Measurements from ENCODE around the gene CPSF7. TPM values are rescaled to one million over a fixed set of nuclear protein-coding genes. Genes with fewer than 3 reads are reported as not detected.

The CPSF7 gene
- total RNA-seq, 1 experiment from 2014 or later = 99.9 TPM

GRCh38 chr11:61413496-61413895, 16.3 kb downstream of the CPSF7 start:
- no peak overlapping the region for H3K27ac Mint-ChIP-seq (ENCODE audit: low read depth, unreplicated experiment)
- H3K4me1 Mint-ChIP-seq (ENCODE audit: insufficient read depth, unreplicated experiment) = peaks cover 9% of the 10 kb centered on the region
- no peak for TF ChIP-seq CTCF (IDR thresholded peaks at IDR 0.05; ENCODE audit: unreplicated experiment)
- no peak overlapping the region for H3K4me3 Mint-ChIP-seq (ENCODE audit: unreplicated experiment)
- CTCF ChIA-PET = interaction anchor here (0.6 to 1.0 kb wide), 5 partner anchors 32 to 234 kb away, joined by 3 read pairs; no protein-coding TSS in a partner anchor
- intact Hi-C loops (cut with micrococcal nuclease) = no loop called here
- no peak for DNase-seq (ENCODE audit: unreplicated experiment)
- POLR2A ChIA-PET = interaction anchor here (0.6 to 1.1 kb wide), 3 partner anchors 13 to 116 kb away, joined by 3 read pairs; no protein-coding TSS in a partner anchor
- peaks cover 99% of the 10 kb centered on the region for H3K36me3 Mint-ChIP-seq (ENCODE audit: insufficient read depth, unreplicated experiment)
- H3K27me3 Mint-ChIP-seq (ENCODE audit: insufficient read depth, unreplicated experiment) = no peaks in the 10 kb centered on the region
- no peaks in the 10 kb centered on the region for H3K9me3 Mint-ChIP-seq (ENCODE audit: unreplicated experiment)
- no TSS peak for BruUV-seq (replicated peaks)

GRCh38 chr11:61411589-61411988, 18.2 kb downstream of the CPSF7 start:
- H3K4me1 Mint-ChIP-seq (ENCODE audit: insufficient read depth, unreplicated experiment) = no peaks in the 10 kb centered on the region
- H3K36me3 Mint-ChIP-seq (ENCODE audit: insufficient read depth, unreplicated experiment) = peaks cover 99% of the 10 kb centered on the region
- intact Hi-C loops (cut with micrococcal nuclease) = no loop called here
- no peaks in the 10 kb centered on the region for H3K9me3 Mint-ChIP-seq (ENCODE audit: unreplicated experiment)
- H3K4me3 Mint-ChIP-seq (ENCODE audit: unreplicated experiment) = no peak overlapping the region
- BruUV-seq (replicated peaks) = no TSS peak
- ChIA-PET CTCF (no interaction called here), POLR2A (interaction anchor here (0.6 to 2.7 kb wide), 2 partner anchors 17 to 19 kb away, joined by 3 to 8 read pairs; partner anchors contain the start of gene TMEM216)
- DNase-seq (ENCODE audit: unreplicated experiment) = no peak
- no peak overlapping the region for H3K27ac Mint-ChIP-seq (ENCODE audit: low read depth, unreplicated experiment)
- no peak for TF ChIP-seq CTCF (IDR thresholded peaks at IDR 0.05; ENCODE audit: unreplicated experiment)
- H3K27me3 Mint-ChIP-seq (ENCODE audit: insufficient read depth, unreplicated experiment) = no peaks in the 10 kb centered on the region

GRCh38 chr11:61406991-61407728, 22.6 kb downstream of the CPSF7 start:
- no peaks in the 10 kb centered on the region for H3K27me3 Mint-ChIP-seq (ENCODE audit: insufficient read depth, unreplicated experiment)
- intact Hi-C loops (cut with micrococcal nuclease) = no loop called here
- H3K4me1 Mint-ChIP-seq (ENCODE audit: insufficient read depth, unreplicated experiment) = no peaks in the 10 kb centered on the region
- H3K9me3 Mint-ChIP-seq (ENCODE audit: unreplicated experiment) = no peaks in the 10 kb centered on the region
- no TSS peak for BruUV-seq (replicated peaks)
- CTCF ChIA-PET = interaction anchor here (0.6 to 0.7 kb wide), 2 partner anchors 14 to 854 kb away, joined by 3 to 4 read pairs; no protein-coding TSS in a partner anchor
- no peak for DNase-seq (ENCODE audit: unreplicated experiment)
- POLR2A ChIA-PET = no interaction called here
- no peak for TF ChIP-seq CTCF (IDR thresholded peaks at IDR 0.05; ENCODE audit: unreplicated experiment)
- H3K36me3 Mint-ChIP-seq (ENCODE audit: insufficient read depth, unreplicated experiment) = peaks cover 95% of the 10 kb centered on the region
- H3K27ac Mint-ChIP-seq (ENCODE audit: low read depth, unreplicated experiment) = no peak overlapping the region
- H3K4me3 Mint-ChIP-seq (ENCODE audit: unreplicated experiment) = no peak overlapping the region

GRCh38 chr11:61406067-61406466, 23.7 kb downstream of the CPSF7 start:
- no TSS peak for BruUV-seq (replicated peaks)
- ChIA-PET POLR2A (interaction anchor here (1.1 kb wide), 1 partner anchor 24 kb away, joined by 4 read pairs; the partner anchor contains the start of genes CPSF7 and SDHAF2), CTCF (interaction anchor here (0.8 kb wide), 1 partner anchor 70 kb away, joined by 5 read pairs; no protein-coding TSS in a partner anchor)
- intact Hi-C loops (cut with micrococcal nuclease) = no loop called here
- H3K9me3 Mint-ChIP-seq (ENCODE audit: unreplicated experiment) = no peaks in the 10 kb centered on the region
- no peaks in the 10 kb centered on the region for H3K27me3 Mint-ChIP-seq (ENCODE audit: insufficient read depth, unreplicated experiment)
- H3K4me3 Mint-ChIP-seq (ENCODE audit: unreplicated experiment) = no peak overlapping the region
- TF ChIP-seq CTCF (IDR thresholded peaks at IDR 0.05; ENCODE audit: unreplicated experiment) = no peak
- H3K27ac Mint-ChIP-seq (ENCODE audit: low read depth, unreplicated experiment) = no peak overlapping the region
- no peak for DNase-seq (ENCODE audit: unreplicated experiment)
- H3K36me3 Mint-ChIP-seq (ENCODE audit: insufficient read depth, unreplicated experiment) = peaks cover 85% of the 10 kb centered on the region
- no peaks in the 10 kb centered on the region for H3K4me1 Mint-ChIP-seq (ENCODE audit: insufficient read depth, unreplicated experiment)
